ENCODE data around the gene PLA2G4E.

The PLA2G4E gene

GRCh38 chr15:41971895-41972252 lies 49.0 kb downstream of the PLA2G4E start:
- TF ChIP-seq CTCF (conservative IDR thresholded peaks at IDR 0.05; ENCODE audit: low read depth, low read length) = no peak
- DNase-seq (ENCODE audit: low read depth) = no peak
- H3K4me3 ChIP-seq (ENCODE audit: low read depth, low read length) = peak overlapping the region; percentile 75

- peak overlapping the region; percentile 75 for H3K4me3 ChIP-seq (ENCODE audit: low read depth, low read length)
- no peak for TF ChIP-seq CTCF (conservative IDR thresholded peaks at IDR 0.05; ENCODE audit: low read depth, low read length)
- DNase-seq (ENCODE audit: low read depth) = peak; percentile 69
Measured at GRCh38 chr15:41971089-41971894, 49.5 kb downstream of the PLA2G4E start.

GRCh38 chr15:41970456-41970855 lies 50.4 kb downstream of the PLA2G4E start:
- H3K4me3 ChIP-seq (ENCODE audit: low read depth, low read length) = no peak overlapping the region
- no peak for TF ChIP-seq CTCF (conservative IDR thresholded peaks at IDR 0.05; ENCODE audit: low read depth, low read length)
- no peak for DNase-seq (ENCODE audit: low read depth)

- no peak for DNase-seq (ENCODE audit: low read depth)
- H3K4me3 ChIP-seq (ENCODE audit: low read depth, low read length) = no peak overlapping the region
- TF ChIP-seq CTCF (conservative IDR thresholded peaks at IDR 0.05; ENCODE audit: low read depth, low read length) = no peak
Measured at GRCh38 chr15:41969851-41970431, 50.9 kb downstream of the PLA2G4E start.

- no peak for DNase-seq (ENCODE audit: low read depth)
Measured at GRCh38 chr15:41968701-41969100, 52.1 kb downstream of the PLA2G4E start.

GRCh38 chr15:41967506-41968206 lies 53.2 kb downstream of the PLA2G4E start:
- peak; percentile 48 for DNase-seq (ENCODE audit: low read depth)
- H3K4me3 ChIP-seq (ENCODE audit: low read depth, low read length) = no peak overlapping the region
- TF ChIP-seq CTCF (conservative IDR thresholded peaks at IDR 0.05; ENCODE audit: low read depth, low read length) = no peak

More at GRCh38 chr15:41968701-41969100, 52.1 kb downstream of the PLA2G4E start:
- no peak overlapping the region for H3K4me3 ChIP-seq (ENCODE audit: low read depth, low read length)
- TF ChIP-seq CTCF (conservative IDR thresholded peaks at IDR 0.05; ENCODE audit: low read depth, low read length) = no peak
